Glomerular endothelial cell (primary cell): ENCODE measurements around the gene IL1RL1. TPM values are rescaled to one million over a fixed set of nuclear protein-coding genes. Genes with fewer than 3 reads are reported as not detected.

Experiments used
- DNase-seq: peaks from one replicate; pipeline ENCODE4 v3.0.0-alpha.2; 2011; ENCODE audit warnings: low read depth, low spot score; ENCODE audit errors: extremely low read depth
- total RNA-seq: library from RNA; depleted of rRNA; stranded (reverse); fragments of >200 nt; gene quantifications from 2 replicates; pipeline ENCODE4 v1.2.3, GENCODE V29; 2015

Gene IL1RL1
- total RNA-seq, 1 donor from 2014 or later = 20.5 TPM

DNA sequence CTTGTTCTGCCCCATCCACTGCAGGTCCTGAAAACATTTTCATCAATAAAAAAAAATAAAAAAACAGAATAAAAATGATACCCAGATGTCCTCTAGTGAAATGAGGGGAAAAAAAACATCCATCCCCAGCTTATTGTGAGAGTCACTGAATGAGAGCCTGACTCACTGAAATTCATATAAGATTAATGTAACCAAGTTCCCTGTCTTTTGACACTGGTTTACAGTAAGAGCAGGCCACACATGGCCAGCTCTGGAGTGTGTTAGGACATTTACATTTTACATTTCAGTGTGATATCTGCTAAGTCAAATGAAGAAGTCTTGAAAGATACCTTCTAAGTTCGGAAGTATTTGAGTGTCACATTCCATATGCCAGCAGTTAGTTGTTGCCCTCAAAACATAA, 23.1 kb downstream of the IL1RL1 start:
- no peak for DNase-seq

DNA sequence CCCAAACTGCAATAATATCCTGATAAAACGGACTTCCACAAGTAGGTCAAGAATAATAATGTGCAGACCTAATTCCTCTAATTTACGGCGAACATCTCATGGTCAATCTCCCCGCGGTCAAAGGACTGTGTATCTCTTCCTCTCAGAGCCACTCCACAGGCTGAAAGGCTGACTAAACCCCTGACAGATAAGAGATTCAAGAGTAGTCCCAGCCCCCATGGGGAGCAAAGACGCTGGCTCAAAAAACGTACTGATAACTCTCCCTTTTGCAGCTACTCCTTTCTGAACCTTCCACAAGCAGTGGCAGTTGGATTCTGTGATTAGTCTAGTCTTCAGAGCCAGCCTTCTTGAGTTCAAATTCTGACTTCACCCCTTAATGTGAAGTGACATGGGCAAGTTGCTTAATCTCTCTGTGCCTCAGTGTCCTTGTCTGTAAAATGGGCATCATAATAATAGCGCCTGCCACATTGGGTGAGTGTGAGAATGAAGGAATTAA, 24.6 kb downstream of the IL1RL1 start:
- no peak for DNase-seq

DNA sequence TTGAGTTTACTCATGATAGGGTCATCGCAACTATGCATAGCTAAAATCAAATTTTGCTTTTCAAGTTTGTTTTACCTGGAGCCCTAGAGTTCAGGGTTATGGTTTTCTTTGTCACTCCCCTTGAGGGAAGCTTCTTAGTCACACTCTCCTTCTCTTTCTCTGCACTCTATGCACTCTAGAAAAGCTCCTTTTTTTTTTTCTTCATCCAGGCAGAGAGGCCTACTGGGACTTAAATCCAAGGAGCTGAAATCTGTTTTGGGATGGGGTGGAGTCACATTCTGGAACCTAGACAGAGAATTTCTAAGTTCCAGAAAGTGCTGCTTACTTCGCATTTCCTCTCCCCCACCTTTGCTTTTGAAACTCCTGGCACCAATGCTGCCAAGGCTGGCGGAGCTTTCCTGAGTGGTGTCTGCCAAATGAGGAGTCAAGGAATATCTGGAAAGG, 25.2 kb downstream of the IL1RL1 start:
- no peak for DNase-seq

DNA sequence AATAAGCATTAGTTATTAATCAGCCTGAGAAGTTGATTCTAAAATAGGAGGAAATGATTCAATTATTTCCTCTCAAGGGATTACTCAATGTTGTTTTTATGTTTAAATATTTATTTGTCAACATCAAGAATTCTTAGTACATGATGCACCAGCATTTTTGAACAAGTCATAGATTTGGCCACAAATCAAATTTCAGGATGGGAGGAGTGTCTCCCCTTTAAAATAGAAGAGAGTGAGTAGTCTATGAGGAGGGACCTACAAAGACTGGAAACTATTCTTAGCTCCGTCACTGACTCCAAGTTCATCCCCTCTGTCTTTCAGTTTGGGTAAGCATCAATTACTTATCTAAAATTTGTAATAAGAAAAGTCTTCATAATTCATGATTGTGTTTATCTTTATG, 25.6 kb downstream of the IL1RL1 start:
- DNase-seq = no peak

DNA sequence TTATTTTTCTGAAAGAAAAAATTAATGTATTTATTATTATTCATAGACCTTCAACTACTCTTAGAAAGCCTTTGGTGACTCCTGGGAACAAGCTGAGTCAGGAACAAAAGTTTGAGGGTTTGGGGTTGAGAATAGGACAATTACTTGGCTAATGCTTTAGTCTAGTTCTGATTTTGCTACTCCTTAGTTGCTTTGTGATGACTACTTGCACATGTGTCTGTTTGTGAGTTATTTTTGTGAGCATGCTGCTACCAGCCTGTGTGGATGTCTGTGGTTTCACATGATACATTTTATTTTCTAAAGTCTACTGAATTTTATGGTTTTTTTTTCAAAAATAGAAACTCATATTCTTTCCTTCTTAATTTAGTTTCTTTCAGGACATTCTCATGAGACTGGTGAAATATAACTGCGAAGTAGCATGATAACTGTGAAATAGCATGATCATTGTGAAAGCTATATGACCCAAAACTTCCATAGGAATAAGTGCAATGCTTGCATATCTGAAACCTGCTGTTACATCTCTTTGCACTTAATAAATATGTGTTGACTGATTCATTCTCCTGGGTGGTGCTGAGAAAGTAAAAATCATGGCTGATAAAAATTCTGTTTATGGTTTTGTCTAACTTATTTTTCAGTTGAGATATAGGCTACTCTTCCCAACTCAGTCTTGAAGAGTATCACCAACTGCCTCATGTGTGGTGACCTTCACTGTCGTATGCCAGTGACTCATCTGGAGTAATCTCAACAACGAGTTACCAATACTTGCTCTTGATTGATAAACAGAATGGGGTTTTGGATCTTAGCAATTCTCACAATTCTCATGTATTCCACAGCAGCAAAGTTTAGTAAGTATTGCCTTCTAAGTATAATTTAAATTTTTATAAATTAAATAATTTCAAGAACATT, 26.4 kb downstream of the IL1RL1 start:
- no peak for DNase-seq

DNA sequence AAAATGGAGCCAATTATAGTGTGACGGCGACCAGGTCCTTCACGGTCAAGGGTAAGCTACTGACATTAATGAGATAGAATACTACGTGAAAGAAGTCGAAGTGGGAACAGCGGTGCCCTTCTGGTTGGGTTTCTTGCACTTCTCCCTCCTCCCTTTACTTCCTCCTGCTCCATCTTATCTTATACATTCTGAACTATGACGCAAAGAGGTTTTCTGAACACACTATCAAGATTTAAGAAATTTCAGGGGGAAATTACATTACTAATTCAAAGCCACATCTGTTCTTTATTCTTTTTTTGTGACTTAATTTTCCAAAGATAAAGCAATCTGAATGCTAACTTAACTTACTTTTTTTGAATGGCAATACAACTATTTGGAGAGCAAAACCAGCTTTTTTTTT, 29.4 kb downstream of the IL1RL1 start:
- no peak for DNase-seq

DNA sequence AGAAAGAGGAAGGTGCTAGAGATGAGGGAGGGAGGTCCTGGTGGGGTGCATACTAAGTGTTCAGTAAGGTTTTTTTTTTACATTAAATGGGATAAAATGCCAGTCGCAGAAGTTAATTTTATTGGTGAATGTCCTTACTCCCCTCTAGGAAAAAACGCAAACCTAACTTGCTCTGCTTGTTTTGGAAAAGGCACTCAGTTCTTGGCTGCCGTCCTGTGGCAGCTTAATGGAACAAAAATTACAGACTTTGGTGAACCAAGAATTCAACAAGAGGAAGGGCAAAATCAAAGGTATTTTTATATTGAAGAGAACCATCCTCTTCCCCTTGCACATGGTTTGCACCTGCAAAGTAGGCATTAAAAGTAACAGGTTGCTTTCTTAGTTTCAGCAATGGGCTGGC, 31.5 kb downstream of the IL1RL1 start:
- DNase-seq = no peak

DNA sequence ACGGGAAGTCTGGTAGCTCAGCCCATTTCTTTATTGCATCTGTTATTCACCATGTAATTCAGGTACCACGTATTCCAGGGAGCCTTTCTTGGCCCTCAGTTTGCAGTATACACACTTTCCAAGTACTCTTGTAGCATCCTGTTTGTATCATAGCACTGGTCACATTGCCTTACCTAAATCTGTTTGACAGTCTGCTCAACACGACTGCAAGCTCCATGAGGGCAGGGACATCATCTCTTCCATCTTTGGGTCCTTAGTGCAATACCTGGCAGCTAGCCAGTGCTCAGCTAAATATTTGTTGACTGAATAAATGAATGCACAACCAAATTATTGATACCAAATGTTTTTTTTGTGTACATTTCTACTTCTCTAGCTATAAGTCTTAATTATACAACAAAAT, 33.0 kb downstream of the IL1RL1 start:
- DNase-seq = no peak

DNA sequence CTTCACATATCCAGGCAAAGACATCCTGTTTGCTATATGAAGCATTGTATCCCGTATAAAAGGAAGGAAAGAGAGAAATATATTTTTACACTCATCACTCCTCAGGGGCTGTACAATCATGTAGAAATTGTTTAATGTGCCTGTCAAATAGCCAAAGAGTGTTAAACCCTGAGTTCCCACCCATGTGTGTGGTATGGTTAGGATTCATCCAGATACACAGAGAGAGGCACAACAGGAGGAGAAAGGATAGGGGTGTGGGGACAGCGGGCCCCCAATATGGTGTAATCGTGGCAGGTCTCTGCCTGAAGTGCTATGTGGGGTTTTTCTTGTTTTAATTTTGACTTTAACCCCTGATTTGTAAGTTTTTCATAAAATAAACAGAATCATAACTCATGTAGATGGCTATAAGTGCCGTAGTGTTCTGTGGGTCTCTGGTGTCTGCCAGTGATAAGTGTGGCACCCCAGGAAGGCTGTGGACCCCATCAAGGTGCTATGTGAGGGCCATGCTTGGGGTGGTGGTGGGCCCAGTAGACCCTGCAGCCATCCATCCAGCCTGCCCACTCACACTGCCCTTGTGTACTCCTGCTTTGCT, 34.1 kb downstream of the IL1RL1 start:
- no peak for DNase-seq

DNA sequence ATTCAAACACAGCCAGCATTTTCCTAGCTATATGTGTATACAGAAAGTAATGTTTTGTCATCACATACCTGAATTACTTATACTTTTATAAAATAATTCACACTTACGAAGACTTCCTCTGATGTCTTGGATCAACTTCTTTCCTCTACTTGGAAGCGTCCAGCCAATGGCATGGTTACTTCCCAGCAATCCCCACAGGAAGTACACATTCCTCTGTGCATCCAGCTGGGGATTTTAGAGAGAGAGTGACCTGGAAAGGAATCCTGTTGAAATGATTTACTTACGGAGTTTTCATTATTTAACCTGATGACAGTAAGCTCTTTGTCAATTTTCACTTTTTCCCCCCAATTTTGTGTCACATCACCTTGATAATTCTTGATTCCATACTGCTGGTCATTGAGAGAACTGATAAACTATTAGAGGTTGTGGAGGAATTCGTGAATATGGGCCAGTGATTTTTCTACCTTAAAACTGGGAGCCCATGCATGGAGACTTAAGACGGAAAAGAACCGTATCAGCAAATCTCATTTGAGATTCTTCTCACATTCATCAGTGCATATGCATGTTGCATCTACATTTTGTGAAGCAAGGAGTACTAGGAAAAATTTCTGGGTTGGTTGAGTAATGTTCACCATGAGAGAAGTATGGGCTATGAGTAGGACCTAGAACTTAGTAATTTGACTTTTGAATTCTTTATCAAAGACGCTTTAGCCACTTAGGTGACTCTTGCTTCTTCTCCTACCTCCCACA, 35.2 kb downstream of the IL1RL1 start:
- DNase-seq = no peak

DNA sequence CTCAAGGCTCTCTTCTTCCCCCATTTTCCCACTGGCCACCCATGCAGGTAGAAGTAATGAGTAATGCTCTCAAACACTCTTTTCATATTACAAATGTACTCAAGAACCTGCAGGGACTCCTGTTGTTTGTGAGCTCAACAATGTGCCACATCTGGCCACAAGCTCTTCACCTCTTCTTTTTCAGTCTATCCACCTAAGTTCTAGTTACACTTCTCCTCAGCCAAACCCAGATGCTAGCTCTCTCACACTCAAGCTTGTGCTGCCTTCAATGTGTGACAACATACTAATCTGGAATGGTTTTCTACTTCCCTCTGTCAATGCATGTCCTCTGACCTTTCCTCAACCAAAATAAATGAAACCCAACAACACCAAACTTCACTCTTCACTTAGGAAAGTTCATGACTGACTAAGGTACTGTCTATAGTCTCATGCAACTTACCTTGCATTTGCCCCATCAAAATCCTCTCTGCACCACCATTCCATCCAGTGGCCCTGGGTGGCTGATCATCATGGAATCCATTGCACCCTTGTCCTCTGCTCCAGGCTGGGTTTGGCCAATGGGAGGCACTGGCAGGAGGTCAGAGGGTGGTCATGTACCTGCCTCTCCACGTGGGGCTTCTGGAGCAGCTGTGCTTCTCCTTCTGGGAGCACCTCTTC, 38.9 kb downstream of the IL1RL1 start:
- DNase-seq = no peak

DNA sequence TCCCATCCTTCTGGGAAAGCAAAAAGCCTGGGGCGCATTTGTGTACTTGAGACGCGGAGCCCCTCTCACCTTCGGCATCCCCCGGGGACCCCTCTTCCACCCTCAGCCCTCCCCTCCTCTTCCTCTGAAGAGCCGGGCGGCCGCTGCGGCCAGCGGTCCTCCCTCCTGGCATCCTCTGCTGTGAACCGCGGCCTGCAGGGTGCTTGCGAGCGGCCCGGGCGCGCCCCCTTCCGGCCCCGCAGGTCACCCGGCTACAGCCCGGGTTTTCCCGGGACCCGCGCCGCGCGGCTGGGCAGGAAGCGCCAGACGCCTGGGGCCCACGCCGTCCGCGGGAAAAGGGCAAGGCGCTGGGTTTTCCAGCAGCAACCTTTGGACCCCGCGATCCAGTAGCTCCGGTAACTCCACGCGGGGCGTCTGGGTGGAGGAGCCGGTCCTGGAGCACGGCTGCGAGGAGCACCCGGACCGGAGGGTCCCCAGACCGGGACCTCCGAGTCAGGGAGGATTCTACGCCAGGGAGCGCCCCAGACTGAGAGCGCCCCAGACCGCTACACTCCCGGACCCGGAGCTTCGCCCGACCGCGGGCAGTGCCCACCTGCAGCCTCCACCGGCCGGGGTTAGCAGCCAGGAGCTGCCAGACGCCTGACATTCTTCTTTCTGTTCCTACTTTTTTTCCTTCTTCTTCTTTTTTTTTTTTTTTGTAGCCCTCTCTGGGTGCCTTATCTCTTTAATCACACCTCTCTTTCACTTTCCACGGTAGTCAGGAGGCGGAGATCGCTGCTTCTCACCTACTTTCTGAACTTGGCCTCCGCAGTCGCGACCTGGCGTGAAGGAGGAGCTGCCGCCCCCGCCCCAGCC, 44.4 kb downstream of the IL1RL1 start, which contains the start of gene IL18R1:
TSS of gene IL18R1 (plus strand) at position 271 of the 855 bp plus-strand sequence. CDS start 6,865 bp downstream, outside the sequence.
- DNase-seq = no peak

DNA sequence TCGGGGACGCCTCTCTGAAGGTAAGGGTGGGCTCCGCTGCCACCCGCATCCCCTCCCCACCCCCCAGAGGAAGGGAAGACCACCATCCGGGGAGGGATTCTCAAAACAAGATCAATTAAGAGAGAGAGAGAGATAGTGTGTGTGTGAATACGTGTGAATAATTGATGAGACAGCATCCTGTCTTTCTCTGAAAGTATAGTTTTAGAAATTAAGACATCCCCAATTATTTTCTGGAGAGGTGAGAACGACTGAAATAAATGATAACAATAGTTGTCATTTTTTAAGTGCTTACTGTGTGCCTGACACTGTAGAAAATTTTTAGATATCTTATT, 45.0 kb downstream of the IL1RL1 start:
- no peak for DNase-seq

DNA sequence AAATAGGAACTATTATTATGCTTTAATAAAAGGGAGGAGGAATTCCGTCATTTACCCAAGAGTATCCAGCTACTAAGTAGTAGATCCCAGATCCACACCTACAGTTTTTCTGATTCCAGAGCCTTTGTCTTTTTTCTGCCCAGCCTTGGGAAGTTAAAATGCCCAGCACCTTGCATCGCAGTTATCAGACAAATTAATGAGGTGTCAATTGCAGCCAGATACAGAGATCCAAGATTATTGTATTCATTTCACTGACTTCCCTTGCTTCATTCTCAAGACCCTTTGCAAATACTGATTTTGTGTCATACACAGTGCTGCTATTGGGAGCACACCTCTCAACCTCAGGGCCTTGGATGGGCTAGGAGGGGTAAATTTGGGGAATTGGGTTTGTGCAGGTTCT, 45.4 kb downstream of the IL1RL1 start:
- no peak for DNase-seq

DNA sequence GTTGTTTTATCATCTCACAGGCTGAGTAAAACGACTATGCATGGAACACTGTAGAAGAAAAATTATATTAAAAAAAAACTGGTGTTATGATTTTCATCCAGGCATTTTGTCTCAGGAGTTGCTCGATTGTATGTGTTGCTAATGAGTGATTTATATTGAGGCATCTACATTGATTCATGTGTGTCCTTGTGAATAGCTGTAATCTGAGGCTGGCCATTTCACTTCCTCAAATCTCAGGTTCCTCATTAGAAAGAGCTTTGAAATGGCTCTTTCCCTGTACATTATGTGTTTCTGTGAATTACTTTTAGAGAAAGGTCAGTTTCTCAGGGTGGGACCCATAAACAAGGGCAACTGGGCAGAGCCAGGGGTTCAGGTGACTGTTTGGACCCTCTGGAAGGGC, 46.6 kb downstream of the IL1RL1 start:
- no peak for DNase-seq

DNA sequence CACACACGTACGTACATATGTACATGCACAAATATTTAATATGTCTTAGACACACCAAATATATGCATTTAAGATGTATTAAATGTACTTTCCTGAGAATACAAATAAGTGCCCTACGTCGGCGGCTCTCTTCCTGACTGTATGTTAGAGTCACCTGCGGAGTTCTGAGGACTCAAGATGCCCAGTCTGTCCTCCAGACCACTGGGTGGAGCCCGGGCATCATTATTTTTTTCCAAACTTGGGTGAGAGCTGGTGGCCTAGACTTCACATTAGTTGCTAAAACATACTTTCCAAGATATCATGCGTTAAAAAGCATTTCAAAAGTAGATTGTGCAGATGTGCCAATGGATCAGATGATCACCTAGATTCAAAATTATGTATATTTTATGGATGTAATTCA, 47.1 kb downstream of the IL1RL1 start:
- DNase-seq = no peak

DNA sequence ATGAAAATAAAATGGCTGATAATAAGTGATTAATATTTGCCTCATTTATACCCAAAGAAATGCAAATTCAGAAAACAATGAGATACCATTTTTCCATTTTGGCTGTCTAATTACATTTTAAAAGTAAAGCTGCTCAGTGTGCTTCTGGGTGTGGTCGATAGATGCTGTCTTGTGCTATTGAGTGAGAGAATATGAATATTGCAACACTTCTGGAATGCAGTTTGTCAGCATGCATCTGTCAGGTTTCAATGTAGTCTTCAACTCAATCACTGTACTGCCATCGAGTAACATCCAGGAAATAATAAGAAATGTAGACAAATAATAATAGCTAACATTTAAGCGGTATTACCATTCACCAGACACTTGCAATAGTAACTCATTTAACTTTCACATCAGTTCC, 48.2 kb downstream of the IL1RL1 start:
- DNase-seq = no peak

DNA sequence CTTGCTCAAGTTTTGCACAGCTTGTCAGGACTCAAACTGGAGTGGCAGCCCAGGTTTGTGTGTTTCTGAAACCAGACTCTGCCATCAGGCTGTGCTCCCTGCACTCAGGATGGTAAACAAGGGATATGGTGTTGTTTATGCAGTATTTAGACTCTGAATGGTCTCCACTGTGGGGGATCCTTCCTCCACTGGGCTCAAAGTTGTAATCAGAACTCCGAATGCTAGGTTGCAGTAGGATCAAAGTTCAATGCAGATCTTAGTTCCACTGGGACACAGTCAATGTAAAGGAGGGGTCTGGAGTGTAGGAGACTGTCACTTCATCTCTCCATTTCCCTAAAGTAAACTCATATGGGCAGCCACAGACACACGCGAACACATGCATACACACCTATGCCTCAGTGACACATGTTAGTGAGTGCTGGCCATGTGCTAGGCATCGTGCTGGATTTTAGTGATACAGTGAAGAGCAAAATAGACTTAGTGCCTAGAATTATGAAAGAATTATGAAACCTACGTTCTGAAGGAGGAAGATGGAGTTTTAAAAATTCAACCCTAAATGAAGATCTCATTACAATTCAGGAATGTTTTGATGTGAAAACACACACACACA, 50.4 kb downstream of the IL1RL1 start:
- DNase-seq = no peak

DNA sequence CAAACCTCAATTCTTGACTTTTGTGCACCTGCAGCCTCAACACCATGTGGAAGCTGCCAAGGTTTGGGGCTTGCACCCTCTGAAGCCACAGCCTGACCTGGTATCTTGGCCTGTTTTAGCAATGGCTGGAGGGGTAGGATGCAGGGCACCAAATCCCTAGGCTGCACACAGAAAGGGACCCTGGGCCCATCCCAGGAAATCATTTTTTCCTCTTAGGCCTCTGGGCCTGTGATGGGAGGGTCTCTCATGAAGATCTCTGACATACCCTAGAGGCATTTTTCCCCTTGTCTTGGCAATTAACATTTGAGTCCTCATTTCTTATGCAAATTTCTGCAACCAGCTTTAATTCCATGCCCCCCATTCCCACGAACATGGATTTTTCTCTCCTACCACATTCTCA, 54.4 kb downstream of the IL1RL1 start:
- DNase-seq = no peak
